Thyroid gland (tissue), 4 donors: Measurements from ENCODE around the gene PHGDH.

Experiments used
- POLR2A ChIP-seq, 2 donors: fragments of 450-650 bp; IDR thresholded peaks; one replicate each; pipeline ENCODE4 v1.6.1; 2017; ENCODE audit warnings: antibody characterized with exemption in 2 of 2, mild to moderate bottlenecking in 2 of 2, moderate library complexity in 1 of 2
- TF ChIP-seq, protein P1 (sequence below), 6 experiments: fragments of 200-600 bp in 3 of 6; fragments of 450-650 bp in 3 of 6; sonication (generic) in 3 of 6; IDR thresholded peaks; one replicate each; pipeline ENCODE4 v1.5.1; 2016 to 2019; ENCODE audit warnings: antibody characterized with exemption in 6 of 6, mild to moderate bottlenecking in 2 of 6, inconsistent platforms in 1 of 6, moderate library complexity in 1 of 6

DNA sequence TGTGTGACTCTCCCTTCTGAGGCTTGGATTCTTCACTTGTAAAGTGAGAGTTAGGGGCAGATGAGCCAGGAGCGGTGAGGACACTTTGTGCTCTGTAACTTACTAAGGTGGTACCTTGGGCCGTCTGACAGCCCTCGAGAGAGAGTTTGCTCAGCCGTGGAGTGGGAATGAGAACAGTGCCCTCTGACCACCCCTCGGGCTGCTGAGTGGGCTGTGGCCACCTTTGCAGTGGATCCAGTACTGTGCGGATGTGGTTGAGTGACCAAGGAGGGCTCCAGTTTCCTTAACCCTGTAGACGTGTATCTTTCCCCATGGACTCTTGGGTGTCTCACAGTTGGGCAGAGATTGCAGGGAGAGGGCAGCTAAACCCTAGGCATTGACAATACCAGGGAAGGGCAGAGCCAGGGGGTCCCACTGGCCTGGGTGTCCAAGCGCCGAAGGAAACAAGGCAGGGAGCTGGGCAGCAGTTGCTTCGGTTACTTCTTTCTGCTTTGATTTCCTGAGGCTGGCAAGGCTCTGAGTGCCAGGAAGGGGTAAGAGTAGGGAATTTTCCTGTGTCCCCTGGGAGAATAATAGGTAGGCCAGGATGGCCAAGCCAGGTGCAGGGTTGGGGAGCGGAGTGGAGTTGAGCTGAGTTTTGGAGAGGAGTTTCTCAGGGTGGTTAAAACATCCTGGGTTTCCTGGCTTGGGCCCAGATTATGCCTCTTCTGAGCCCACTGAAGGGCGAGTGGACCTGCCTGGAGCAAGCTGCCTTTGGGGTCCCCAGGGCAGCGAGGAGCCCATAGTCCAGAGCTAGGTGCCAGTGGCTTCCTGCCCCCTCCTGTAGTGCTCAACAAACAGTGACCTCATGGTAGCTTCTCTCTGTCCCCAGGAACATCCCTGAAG is 29.4 kb downstream of the PHGDH start:
- TF ChIP-seq, protein P1, sequence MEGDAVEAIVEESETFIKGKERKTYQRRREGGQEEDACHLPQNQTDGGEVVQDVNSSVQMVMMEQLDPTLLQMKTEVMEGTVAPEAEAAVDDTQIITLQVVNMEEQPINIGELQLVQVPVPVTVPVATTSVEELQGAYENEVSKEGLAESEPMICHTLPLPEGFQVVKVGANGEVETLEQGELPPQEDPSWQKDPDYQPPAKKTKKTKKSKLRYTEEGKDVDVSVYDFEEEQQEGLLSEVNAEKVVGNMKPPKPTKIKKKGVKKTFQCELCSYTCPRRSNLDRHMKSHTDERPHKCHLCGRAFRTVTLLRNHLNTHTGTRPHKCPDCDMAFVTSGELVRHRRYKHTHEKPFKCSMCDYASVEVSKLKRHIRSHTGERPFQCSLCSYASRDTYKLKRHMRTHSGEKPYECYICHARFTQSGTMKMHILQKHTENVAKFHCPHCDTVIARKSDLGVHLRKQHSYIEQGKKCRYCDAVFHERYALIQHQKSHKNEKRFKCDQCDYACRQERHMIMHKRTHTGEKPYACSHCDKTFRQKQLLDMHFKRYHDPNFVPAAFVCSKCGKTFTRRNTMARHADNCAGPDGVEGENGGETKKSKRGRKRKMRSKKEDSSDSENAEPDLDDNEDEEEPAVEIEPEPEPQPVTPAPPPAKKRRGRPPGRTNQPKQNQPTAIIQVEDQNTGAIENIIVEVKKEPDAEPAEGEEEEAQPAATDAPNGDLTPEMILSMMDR (IDR thresholded peaks at IDR 0.05) = no peak
- TF ChIP-seq POLR2A (IDR thresholded peaks at IDR 0.05) = no peak
